SK-N-SH (cell line): ENCODE data around the gene ANKRD49. TPM values are rescaled to one million over a fixed set of nuclear protein-coding genes. Genes with fewer than 3 reads are reported as not detected.

Experiments
- CTCF ChIA-PET: fragments of 300-600, 350-600 bp; formaldehyde crosslinking; extraction: SDS; loops from one replicate; lab custom pipeline; 2021; lab: Yijun Ruan, JAX
- POLR2A ChIA-PET: fragments of 350-600 bp; sonication (Branson Sonifier 250); formaldehyde crosslinking; extraction: SDS; loops from one replicate; lab custom pipeline; 2020; ENCODE audit warnings: antibody characterized with exemption, inconsistent platforms; lab: Yijun Ruan, JAX
- DNase-seq: peaks from one replicate; pipeline ENCODE4 v3.0.0; 2012
- H2AFZ ChIP-seq: fragments of 200-600 bp; sonication (generic); 2 replicates; pipeline ENCODE4 v1.8.1; 2016; ENCODE audit warnings: antibody characterized with exemption, mild to moderate bottlenecking, low read depth
- H3F3A ChIP-seq: fragments of 200-600 bp; sonication (generic); replicated peaks from 2 replicates; pipeline ENCODE3; 2016; ENCODE audit warnings: antibody characterized with exemption, mild to moderate bottlenecking; ENCODE audit not compliant: insufficient read depth
- H3K27ac ChIP-seq, 2 experiments: fragments of 200-500 bp in 1 of 2; fragments of 200-600 bp in 1 of 2; sonication (Bioruptor generic) in 1 of 2; sonication (generic), shearing (Covaris generic) in 1 of 2; 2 replicates each; pipeline versions ENCODE4 v1.5.1 to v1.6.1; 2014 to 2016; ENCODE audit warnings: low read depth in 2 of 2, inconsistent platforms in 1 of 2, low read length in 1 of 2, mild to moderate bottlenecking in 1 of 2, mixed read lengths in 1 of 2
- H3K27me3 ChIP-seq: fragments of 200-600 bp; sonication (generic), shearing (Covaris generic); 2 replicates; pipeline ENCODE4 v1.6.1; 2016; ENCODE audit warnings: mixed run types; ENCODE audit not compliant: insufficient read depth
- H3K36me3 ChIP-seq, 2 experiments: fragments of 200-500 bp in 1 of 2; fragments of 200-600 bp in 1 of 2; sonication (Bioruptor generic) in 1 of 2; sonication (generic) in 1 of 2; replicated peaks in 1 of 2; 2 replicates each; pipeline versions ENCODE3 to v1.5.1; 2014 to 2016; ENCODE audit warnings: low read length in 1 of 2, mild to moderate bottlenecking in 1 of 2; ENCODE audit not compliant: insufficient read depth in 2 of 2, control insufficient read depth in 1 of 2
- H3K4me1 ChIP-seq, 2 experiments: fragments of 200-500 bp in 1 of 2; fragments of 200-600 bp in 1 of 2; sonication (Bioruptor generic) in 1 of 2; sonication (generic), shearing (Covaris generic) in 1 of 2; 2 replicates each; pipeline versions ENCODE4 v1.5.1 to v1.6.1; 2014 to 2016; ENCODE audit warnings: low read depth in 1 of 2, low read length in 1 of 2, mixed run types in 1 of 2; ENCODE audit not compliant: insufficient read depth in 2 of 2, control insufficient read depth in 1 of 2
- H3K4me2 ChIP-seq: fragments of 200-600 bp; sonication (generic), shearing (Covaris generic); 2 replicates; pipeline ENCODE4 v1.6.1; 2017; ENCODE audit warnings: mixed run types
- H3K4me3 ChIP-seq, 2 experiments: fragments of 200-500 bp in 1 of 2; fragments of 200-600 bp in 1 of 2; sonication (Bioruptor generic) in 1 of 2; sonication (generic), shearing (Covaris generic) in 1 of 2; 2 replicates each; pipeline versions ENCODE4 v1.5.1 to v1.8.1; 2014 to 2016; ENCODE audit warnings: low read depth in 2 of 2, inconsistent platforms in 1 of 2, low read length in 1 of 2, mild to moderate bottlenecking in 1 of 2, mixed read lengths in 1 of 2, moderate library complexity in 1 of 2
- H3K79me2 ChIP-seq: fragments of 200-600 bp; sonication (generic); 2 replicates; pipeline ENCODE4 v1.8.1; 2017; ENCODE audit warnings: mild to moderate bottlenecking; ENCODE audit not compliant: insufficient read depth
- H3K9ac ChIP-seq: fragments of 200-600 bp; sonication (generic); 2 replicates; pipeline ENCODE4 v1.6.1; 2017; ENCODE audit warnings: mixed run types
- H3K9me2 ChIP-seq: fragments of 200-600 bp; sonication (generic); 2 replicates; pipeline ENCODE4 v1.6.1; 2017; ENCODE audit warnings: mixed run types
- H3K9me3 ChIP-seq: fragments of 200-600 bp; sonication (generic); 2 replicates; pipeline ENCODE4 v1.6.1; 2017; ENCODE audit warnings: mixed run types, mild to moderate bottlenecking, moderate library complexity
- H4K20me1 ChIP-seq: fragments of 200-600 bp; sonication (generic); 2 replicates; pipeline ENCODE4 v1.6.1; 2017; ENCODE audit warnings: mild to moderate bottlenecking, mixed run types; ENCODE audit not compliant: insufficient read depth
- CHD2 ChIP-seq: fragments of 150-350 bp; IDR thresholded peaks from 2 replicates; pipeline ENCODE4 v1.6.1; 2018; ENCODE audit warnings: low read length; ENCODE audit not compliant: partially characterized antibody
- CTCF ChIP-seq: fragments of 200-600 bp; sonication (generic); IDR thresholded peaks from 2 replicates; pipeline ENCODE4 v1.6.1; 2017; ENCODE audit warnings: antibody characterized with exemption, mild to moderate bottlenecking, moderate library complexity
- EZH2phosphoT487 ChIP-seq: fragments of 200-600 bp; sonication (generic); IDR thresholded peaks from 2 replicates; pipeline ENCODE4 v1.6.1; 2017; ENCODE audit warnings: low read depth, mixed run types, mild to moderate bottlenecking, antibody characterized with exemption, moderate library complexity, borderline replicate concordance
- GABPA ChIP-seq: IDR thresholded peaks from 2 replicates; pipeline ENCODE4 v1.4.0; 2012; ENCODE audit warnings: low read depth, mild to moderate bottlenecking
- GATA2 ChIP-seq: sonication (generic); formaldehyde crosslinking; IDR thresholded peaks from 2 replicates; pipeline ENCODE4 v1.5.0; 2020; ENCODE audit warnings: mild to moderate bottlenecking, missing genetic modification reagents
- RAD21 ChIP-seq: IDR thresholded peaks from 2 replicates; pipeline ENCODE4 v1.6.1; 2012; ENCODE audit warnings: mild to moderate bottlenecking, low read length
- RCOR1 ChIP-seq: fragments of 150-350 bp; IDR thresholded peaks from 2 replicates; pipeline ENCODE4 v1.6.1; 2017; ENCODE audit warnings: antibody characterized with exemption, low read length
- SMC3 ChIP-seq: IDR thresholded peaks from 2 replicates; pipeline ENCODE4 v1.6.1; 2012; ENCODE audit warnings: low read depth, low read length, improper control_type of control experiment
- TCF12 ChIP-seq: IDR thresholded peaks from 2 replicates; pipeline ENCODE4 v1.4.0; 2012
- YY1 ChIP-seq: IDR thresholded peaks from 2 replicates; pipeline ENCODE4 v1.4.0; 2012; ENCODE audit warnings: low read depth, mild to moderate bottlenecking
- WGBS: methylation state at CpG from one replicate; pipeline ENCODE4 v1.1.6; 2017; ENCODE audit warnings: low lambda C conversion rate; 5-methylcytosine and 5-hydroxymethylcytosine counted together
- polyA plus RNA-seq, 3 experiments: library from polyadenylated mRNA; depleted of rRNA; stranded (reverse); fragments of >200 nt; gene quantifications; 2 replicates each; pipeline ENCODE4 v1.2.3, GENCODE V29; 2012
- TF ChIP-seq, protein P1 (sequence below): IDR thresholded peaks from 2 replicates; pipeline ENCODE4 v1.6.1; 2012; ENCODE audit warnings: mild to moderate bottlenecking, low read depth, low read length, moderate library complexity
- TF ChIP-seq, protein P2 (sequence below): IDR thresholded peaks from 2 replicates; pipeline ENCODE4; 2012
- TF ChIP-seq, protein P3 (sequence below): IDR thresholded peaks from 2 replicates; pipeline ENCODE4 v1.4.0; 2012; ENCODE audit warnings: low read depth, borderline replicate concordance

The ANKRD49 gene
- polyA plus RNA-seq, 1 of the 3 experiments (the other 2 are of a cell fraction), result 4.9 TPM

DNA sequence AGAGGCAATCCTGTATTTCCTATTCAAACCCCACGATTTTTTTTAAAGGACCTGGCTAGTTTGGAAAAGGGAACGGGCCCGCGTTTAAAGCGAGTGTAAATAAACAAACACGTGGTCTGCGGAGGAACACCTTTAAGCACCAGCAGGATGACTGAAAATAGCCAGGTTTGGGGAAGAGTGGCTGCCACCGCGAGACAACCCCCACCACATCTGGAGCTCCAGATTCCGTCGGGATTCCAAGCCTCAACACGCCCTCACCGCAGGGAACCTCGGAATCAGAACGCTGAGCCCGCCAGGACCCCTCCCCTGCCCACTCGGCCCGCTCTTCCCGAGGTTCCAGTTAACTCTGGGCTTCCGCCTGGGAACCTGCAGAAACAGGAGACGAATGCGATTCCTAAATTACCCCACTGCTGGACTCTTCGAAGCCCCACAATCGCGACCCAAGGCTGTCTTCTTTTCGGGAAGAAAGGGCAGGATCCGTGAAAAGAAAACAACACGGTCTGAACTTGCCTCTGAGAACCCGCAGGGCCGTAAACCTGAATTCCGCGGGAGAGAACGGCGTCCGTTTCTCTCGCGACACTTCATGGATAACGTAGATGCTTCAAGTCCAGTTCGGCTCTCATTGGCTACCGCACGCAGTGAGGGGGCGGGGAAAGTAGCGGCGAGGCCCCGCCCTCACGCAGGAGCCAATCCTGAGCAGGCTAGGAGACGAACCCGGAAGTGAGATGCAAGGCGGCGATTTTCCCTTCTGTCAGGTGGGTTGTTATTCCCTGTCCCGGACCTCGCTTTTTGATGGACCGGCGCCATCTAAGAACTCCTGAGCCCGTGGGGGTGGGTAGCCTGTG is at the start of gene ANKRD49, which contains the start of gene MRE11 (continued):
- TF ChIP-seq, protein P1, sequence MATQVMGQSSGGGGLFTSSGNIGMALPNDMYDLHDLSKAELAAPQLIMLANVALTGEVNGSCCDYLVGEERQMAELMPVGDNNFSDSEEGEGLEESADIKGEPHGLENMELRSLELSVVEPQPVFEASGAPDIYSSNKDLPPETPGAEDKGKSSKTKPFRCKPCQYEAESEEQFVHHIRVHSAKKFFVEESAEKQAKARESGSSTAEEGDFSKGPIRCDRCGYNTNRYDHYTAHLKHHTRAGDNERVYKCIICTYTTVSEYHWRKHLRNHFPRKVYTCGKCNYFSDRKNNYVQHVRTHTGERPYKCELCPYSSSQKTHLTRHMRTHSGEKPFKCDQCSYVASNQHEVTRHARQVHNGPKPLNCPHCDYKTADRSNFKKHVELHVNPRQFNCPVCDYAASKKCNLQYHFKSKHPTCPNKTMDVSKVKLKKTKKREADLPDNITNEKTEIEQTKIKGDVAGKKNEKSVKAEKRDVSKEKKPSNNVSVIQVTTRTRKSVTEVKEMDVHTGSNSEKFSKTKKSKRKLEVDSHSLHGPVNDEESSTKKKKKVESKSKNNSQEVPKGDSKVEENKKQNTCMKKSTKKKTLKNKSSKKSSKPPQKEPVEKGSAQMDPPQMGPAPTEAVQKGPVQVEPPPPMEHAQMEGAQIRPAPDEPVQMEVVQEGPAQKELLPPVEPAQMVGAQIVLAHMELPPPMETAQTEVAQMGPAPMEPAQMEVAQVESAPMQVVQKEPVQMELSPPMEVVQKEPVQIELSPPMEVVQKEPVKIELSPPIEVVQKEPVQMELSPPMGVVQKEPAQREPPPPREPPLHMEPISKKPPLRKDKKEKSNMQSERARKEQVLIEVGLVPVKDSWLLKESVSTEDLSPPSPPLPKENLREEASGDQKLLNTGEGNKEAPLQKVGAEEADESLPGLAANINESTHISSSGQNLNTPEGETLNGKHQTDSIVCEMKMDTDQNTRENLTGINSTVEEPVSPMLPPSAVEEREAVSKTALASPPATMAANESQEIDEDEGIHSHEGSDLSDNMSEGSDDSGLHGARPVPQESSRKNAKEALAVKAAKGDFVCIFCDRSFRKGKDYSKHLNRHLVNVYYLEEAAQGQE, result no peak
- no peak for TF ChIP-seq CTCF
- TF ChIP-seq, protein P2, sequence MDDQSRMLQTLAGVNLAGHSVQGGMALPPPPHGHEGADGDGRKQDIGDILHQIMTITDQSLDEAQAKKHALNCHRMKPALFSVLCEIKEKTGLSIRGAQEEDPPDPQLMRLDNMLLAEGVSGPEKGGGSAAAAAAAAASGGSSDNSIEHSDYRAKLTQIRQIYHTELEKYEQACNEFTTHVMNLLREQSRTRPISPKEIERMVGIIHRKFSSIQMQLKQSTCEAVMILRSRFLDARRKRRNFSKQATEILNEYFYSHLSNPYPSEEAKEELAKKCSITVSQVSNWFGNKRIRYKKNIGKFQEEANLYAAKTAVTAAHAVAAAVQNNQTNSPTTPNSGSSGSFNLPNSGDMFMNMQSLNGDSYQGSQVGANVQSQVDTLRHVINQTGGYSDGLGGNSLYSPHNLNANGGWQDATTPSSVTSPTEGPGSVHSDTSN, result no peak

DNA sequence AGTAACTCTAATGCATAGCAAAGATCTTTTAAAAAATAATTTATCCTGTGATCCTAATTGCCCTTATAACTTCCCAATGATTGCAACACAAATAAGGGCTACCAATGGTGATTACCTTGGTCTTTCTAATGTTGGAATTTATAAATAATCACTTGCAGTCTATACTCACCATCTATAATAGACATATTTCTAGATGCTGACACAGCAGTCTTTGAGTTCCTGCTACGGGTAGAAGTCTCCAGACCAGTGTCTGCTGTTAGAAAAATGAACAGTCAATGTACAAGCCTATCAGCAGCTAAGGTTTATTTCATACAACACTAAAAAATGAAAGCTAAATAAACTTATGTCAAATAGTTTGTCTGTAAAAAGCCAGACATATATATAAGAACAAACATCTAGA is 48.1 kb upstream of the ANKRD49 start:
- no peak overlapping the region for H3K4me3 ChIP-seq
- TF ChIP-seq GATA2 (CRISPR knock-in tag) (no peak), EZH2phosphoT487 (no peak), YY1 (no peak), RAD21 (no peak), SMC3 (no peak), GABPA (no peak), CTCF (no peak), TCF12 (no peak), RCOR1 (no peak), CHD2 (no peak)
- TF ChIP-seq, protein P1, result no peak
- TF ChIP-seq, protein P3, sequence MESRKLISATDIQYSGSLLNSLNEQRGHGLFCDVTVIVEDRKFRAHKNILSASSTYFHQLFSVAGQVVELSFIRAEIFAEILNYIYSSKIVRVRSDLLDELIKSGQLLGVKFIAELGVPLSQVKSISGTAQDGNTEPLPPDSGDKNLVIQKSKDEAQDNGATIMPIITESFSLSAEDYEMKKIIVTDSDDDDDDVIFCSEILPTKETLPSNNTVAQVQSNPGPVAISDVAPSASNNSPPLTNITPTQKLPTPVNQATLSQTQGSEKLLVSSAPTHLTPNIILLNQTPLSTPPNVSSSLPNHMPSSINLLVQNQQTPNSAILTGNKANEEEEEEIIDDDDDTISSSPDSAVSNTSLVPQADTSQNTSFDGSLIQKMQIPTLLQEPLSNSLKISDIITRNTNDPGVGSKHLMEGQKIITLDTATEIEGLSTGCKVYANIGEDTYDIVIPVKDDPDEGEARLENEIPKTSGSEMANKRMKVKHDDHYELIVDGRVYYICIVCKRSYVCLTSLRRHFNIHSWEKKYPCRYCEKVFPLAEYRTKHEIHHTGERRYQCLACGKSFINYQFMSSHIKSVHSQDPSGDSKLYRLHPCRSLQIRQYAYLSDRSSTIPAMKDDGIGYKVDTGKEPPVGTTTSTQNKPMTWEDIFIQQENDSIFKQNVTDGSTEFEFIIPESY, result no peak
- peaks cover 9% of the 10 kb centered on the region for H3F3A ChIP-seq
- H3K27ac ChIP-seq, result no peak overlapping the region
- ChIA-PET POLR2A (no interaction called here), CTCF (no interaction called here)
- 100% methylated on average over 1 of the region's 1 CpG for WGBS
- no peaks in the 10 kb centered on the region for H3K9me3 ChIP-seq
- H2AFZ ChIP-seq, result no peak overlapping the region
- H3K9ac ChIP-seq, result no peak overlapping the region
- no peak overlapping the region for H3K4me2 ChIP-seq
- H3K9me2 ChIP-seq, result no peaks in the 10 kb centered on the region
- no peaks in the 10 kb centered on the region for H4K20me1 ChIP-seq
- H3K36me3 ChIP-seq, result peaks cover 28% of the 10 kb centered on the region in 2 experiments
- H3K27me3 ChIP-seq, result no peaks in the 10 kb centered on the region
- peaks cover 0 to 6% of the 10 kb centered on the region in 2 experiments; a peak in 1 of 4 replicates for H3K4me1 ChIP-seq
- DNase-seq, result no peak
- no peaks in the 10 kb centered on the region for H3K79me2 ChIP-seq
